HG03066 (cell line): ENCODE results near the gene EPS8L1.
"Not testable (repeated sequence)": the region's sequence is repeated elsewhere in the genome, so short reads cannot be mapped to it uniquely, and the experiment has no call there.

ENCODE experiments used
- ATAC-seq: cut with Tn5 transposase; IDR thresholded peaks from one replicate; pipeline ENCODE4 v1.9.1; 2021; ENCODE audit warnings: low read depth; ENCODE audit not compliant: unreplicated experiment

Gene EPS8L1

DNA sequence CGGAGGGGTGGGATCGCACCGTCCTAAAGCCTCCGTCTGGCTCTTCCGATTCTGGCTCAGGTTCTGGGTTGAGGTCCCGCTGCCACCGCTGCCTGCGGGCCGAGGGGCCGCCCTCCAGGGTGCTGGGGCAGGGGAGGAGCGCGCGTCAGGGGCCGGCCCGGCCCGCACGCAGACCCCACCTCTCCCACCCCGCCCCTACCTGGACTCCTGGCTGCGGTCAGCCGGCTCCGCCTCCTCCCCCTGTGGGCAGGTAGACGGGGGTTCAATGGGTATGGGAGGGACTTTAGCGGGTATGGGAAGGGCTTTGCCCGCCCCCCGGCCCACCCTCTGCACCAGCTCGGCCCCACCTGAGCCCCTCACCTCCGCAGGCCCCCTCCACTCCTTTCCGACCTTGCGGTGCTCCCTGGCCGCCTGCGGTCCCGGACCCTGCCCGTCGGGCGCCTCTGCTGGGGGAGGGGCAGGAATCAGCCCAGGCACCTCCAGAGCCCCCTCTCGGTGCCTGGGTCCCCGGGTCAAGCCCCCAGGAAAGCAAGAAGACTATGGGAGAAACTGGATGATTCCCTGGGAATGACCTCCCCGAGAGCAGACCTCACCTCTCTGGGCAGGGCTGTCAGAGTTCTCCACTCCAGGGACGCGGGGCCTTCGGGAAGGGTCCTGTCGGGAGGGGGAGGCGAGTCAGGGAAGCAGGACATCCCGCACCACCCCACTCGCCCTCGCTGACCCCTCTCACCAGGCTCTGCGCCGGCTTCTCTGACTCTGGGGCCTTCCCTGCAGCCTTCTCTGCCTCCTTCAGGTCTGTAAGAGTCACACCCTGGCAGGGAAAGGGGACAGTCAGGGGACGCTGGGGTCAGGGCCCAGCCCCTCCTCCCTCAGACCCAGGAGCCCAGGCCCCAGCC, 17.0 kb downstream of the EPS8L1 start:
- no peak for ATAC-seq

DNA sequence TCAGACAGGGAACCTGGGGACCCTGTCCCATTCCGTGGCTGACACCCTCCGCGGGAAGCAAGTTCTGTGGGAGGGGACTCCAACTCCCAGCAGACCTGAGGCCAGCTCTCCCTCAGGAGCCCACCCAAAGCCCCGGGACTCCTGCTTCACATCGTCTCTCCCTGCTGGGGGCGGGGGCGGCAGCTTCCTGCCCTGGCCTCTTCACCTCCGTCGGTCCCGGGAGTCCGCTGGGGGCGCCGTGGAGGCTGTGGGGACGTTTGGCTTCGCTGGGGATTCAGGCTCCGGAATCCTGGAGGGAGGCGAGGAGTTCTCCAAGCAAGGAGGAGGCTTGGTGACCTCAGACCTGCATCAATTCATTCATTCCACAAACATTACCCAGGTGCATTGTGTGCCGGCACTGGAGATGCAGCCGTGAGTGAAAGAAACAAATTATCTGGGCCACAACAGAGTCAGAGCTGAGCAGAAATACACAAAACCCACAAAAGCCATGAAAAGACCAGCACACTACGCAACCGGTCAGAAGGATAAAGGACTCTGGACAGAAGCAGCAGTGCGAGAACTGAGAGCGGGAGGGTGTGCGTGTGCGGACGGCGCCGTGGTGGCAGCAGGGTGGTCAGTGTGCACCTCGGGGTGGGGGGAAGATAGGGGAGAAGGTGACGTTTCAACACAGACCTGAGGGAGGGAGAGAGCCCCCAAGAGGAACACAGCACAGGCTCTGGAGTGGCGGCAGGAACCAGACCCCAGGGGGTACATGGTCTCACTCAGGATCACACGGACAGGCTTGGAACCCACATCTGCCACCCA, 19.0 kb downstream of the EPS8L1 start:
- ATAC-seq, result no peak

DNA sequence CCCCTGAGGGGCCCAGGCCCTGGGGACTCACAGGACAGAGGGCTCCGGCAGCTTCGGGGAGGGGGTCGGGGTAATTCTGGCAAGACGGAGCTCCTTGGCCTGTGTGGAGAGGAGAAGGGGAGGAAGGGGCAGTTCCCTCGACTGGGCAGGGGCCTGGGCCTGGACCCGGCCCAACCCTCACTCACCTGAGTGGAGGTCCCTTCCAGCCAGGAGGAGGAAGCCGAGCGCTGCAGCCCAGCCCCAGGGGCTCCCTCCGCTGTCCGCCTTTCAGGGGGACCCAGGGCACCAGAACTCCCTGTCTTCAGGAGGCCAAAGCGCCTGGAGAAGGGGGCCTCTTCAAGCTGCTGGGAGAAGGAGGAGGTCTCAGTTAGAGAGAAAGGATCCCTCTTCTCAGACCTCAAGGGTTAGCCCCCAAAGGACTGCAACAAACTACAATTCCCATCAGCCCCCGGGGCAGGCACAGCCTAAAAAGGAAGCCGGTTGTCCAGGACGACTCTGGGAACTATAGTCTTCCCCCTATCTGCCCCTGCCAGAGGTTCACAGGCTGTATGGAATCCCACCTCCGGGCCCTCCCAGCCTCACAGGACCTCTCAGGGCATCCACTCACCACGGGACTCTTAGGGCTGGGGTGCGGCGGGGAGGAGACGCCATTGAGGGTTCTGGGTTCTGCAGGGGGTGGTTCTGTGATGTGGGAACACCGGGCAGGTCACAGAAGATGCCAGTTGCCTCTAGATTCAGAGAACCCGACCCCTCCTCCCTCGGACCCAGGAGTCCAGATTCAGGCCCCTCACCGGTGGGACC, 19.8 kb downstream of the EPS8L1 start:
- no peak for ATAC-seq

DNA sequence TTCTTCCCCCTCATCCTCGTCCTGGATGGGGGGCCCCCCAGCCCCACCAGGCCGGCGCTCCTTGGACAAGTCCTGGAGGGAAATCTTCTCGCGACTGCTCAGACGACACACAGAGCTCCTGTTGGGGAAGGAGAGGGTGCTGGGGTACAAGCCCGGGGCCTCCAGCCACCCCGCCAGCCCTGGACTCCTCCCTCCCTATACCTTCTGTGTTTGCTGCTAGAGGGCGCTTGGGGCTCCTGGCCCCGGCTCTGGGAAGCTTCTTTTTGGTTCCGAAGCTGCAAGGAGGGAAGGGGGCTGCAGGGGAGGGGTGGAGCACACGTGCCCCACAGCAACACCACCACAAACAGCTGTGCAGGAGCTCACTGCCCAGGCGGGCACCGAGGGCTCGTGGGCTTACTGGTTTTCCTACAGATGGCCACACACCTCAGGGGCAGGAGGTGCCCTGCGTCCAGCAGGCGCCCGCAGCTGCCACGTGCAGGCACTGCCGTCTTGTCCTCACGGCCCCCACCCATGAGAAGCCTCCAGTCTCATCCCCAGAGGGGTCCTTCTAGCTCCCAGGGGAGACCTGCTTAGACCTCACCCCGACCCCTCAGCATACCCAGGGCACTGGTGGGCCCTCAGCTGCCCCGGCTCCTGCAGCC, 20.5 kb downstream of the EPS8L1 start:
- no peak for ATAC-seq

DNA sequence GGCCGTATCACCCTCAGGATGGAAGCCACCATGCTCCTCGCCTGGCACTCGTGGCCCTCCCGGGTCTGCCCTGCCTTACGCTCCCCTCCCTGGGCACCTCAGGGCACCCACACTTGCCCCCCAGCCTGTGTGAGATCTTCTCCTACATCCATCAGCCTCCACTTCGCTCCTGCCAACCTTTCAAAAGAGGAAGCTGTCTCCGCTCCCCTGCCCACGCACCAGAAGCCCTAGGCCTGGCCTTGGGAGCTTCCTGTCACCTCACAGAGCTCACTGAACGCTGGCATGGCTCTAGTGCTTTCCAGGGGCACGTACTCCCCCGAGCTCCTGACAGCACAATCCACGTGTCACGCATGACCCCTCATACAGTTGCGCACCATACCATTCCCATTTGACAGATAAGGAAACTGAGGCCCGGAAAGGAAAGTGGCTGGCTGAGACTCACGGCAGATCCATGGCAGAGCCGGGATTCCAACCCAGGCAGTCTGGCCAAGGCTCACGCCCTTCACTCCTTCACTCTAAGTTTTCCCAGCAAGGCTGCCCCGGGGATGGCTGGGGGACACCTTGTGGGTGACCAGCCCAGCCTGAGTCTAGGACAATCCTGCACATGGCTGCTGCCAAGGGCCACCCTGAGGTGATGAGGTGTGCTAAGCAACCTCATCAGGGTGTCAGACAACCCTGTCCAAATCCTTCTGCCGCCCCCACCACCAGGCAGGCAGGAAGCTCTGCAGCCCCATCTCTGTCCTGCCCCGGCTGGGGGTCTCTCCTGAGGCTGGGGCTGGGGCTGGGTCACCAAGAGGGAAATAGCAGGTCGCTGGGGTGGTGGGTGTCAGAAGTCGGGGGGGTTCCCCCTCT, 22.4 kb downstream of the EPS8L1 start:
- no peak for ATAC-seq

DNA sequence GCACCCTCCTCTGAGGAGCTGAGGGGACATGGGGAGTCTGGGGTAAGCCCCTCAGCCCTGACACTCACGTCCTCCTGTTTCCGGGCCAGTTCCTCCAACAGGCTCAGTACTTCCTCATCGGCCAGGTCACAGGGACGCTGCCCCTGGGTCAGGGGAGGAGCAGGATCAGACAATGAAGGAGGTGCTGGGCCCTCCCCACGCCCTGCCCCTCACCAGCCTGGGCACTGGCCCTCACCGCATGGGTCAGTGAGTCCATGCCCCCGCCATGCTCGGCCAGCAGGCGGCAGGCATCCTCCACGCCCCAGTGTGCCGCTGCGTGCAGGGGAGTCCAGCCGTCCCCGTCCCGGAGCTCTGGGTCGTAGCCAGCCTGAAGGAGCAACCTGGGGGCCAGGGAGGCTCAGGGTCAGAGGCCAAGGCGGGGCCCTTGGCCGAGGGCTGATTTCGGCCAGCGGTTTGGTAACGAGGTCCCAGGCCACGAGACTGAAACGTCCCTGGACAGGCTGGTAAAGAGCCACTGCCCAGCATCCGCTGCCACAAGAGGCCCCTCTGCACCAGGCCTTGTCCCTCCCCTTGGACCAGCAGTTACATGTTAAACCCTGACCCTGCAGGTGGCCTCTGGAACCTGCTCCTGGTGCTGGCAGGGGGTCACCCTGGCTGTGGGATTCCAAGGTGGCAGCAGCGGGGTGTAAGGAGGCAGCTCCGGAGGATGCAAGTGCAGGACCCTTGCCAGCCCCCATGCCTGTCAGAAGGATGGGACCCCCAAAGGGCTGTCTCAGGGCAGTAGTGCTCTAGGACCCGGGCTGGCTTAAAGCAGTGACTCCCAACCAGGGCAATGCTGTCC, 23.3 kb downstream of the EPS8L1 start:
- no peak for ATAC-seq

DNA sequence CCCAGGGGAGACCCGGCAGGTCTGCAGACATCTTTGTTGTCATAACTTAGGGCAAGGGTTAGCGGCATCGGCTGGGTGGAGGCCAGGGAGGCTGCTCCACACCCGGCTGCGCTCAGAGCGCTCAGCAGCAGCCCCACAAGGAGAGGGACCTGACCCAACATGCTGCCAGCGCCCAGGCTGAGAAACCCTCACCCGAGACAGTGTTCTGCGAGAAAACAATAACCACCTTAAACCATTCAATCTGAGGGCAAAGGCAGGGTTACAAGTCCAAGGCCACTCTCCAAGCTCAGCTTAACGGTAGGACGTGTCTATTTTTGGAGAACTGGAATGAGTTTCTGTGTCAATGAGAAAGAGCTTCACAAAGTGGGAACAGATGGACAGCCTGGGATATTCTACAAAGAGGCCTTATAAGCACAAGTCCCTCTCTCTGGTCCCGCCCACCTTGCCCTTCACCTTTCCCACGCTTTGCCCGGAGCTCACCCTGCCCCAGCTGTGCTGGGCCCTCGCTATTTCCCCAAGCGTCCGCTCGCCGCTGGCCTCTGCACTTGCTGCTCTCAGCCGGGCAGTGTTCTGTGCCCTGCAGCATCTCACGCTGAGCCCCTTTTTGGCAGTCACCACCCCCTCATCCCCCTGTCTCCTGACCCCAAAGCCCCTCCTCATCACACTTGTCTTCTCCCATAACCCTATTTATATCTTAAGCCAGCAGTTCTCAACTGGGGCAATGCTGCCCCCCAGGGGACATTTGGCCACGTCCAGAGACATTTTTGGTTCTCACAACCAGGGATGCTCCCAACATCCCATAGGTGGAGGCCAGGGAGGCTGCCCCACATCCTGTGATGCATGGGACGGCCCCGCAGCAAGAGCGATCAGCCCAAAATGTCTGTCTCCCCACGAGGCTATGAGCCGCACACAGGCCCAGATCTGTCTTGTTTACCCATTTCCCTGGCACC, 24.2 kb downstream of the EPS8L1 start:
- ATAC-seq, result no peak

DNA sequence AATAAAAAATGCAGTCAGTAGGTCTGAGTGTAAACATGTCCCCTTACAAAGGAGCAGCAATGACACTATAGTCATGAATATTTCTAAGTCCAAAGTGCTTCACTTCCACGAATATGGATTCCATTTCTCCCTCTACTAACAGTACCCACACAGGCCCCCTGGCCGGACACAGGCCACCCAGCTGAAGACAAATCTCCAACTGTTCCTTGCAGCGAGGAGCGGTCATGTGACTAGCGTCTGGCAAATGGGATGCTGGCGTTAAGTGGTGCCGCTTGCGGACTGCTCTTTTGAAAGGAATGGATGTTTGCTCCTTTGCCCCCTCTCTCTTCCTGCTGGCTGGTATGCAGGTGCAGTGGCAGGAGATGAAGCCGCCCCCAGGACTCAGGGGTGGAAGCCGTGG, 25.6 kb downstream of the EPS8L1 start:
- ATAC-seq, result no peak

DNA sequence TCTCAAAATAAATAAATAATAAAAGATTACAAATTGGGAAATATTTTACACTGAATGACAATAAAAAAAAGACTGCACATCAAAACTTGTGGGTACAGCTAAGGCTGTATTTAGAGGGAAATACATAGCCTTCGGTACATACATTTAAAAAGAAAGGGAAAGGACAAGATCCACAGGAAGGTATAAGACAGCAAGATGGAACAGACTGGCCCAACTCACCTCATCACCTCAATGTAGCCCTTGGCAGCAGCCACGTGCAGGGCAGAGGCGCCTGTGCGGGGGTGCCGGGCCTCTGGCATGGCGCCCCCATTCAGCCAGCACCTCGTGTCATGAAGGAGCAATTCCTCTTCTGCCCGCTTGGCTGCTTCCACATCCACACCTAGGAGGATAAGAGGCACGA, 27.5 kb downstream of the EPS8L1 start:
- no peak for ATAC-seq

DNA sequence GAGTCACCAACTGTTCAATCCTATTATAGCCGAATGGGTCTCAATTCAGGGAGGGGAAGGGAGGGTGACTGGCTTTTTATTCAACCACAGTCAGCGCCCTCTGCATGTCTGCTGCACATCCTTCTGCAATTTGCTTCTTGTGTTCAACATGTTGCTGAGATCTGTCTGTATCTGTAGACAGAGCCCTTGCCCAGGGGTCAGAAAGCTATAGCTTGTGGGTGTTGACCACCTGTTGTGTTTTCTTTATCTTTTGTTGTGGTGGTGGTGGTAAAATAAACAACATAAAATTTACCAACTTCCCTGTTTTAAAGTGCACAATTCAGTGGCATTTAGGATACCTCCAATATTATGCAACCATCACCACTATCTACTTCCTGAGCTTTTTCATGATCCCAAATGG, 29.6 kb downstream of the EPS8L1 start:
- ATAC-seq, result no peak

DNA sequence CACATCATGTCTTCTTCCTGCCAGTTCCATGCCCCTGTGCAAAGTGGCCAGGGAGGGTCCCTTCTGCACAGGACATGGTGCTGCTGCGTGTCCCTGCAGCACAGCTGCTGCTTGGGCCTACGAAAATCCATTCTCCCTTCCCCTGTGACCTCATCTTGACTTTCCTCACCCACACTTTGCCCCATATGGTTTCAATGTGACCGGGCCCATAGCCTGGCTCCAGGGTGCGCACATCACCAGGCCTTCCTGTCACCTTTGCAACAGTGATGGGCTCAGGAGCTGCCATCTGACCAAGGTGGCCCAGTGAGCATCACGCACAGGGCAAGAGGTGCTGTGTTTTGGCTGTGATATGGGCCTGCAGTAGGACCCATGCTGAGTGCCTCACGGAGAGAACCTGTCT, 30.9 kb downstream of the EPS8L1 start:
- no peak for ATAC-seq

DNA sequence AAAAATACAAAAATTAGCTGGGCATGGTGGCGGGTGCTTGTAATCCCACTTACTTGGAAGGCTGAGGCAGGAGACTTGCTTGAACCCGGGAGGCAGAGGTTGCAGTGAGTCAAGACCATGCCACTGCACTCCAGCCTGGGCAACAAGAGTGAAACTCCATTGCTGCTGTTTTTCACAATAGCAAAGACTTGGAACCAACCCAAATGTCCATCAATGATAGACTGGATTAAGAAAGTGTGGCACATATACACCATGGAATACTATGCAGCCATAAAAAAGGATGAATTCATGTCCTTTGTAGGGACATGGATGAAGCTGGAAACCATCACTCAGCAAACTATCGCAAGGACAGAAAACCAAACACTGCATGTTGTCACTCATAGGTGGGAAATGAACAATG, 31.6 kb downstream of the EPS8L1 start:
- ATAC-seq, result not testable (repeated sequence)

DNA sequence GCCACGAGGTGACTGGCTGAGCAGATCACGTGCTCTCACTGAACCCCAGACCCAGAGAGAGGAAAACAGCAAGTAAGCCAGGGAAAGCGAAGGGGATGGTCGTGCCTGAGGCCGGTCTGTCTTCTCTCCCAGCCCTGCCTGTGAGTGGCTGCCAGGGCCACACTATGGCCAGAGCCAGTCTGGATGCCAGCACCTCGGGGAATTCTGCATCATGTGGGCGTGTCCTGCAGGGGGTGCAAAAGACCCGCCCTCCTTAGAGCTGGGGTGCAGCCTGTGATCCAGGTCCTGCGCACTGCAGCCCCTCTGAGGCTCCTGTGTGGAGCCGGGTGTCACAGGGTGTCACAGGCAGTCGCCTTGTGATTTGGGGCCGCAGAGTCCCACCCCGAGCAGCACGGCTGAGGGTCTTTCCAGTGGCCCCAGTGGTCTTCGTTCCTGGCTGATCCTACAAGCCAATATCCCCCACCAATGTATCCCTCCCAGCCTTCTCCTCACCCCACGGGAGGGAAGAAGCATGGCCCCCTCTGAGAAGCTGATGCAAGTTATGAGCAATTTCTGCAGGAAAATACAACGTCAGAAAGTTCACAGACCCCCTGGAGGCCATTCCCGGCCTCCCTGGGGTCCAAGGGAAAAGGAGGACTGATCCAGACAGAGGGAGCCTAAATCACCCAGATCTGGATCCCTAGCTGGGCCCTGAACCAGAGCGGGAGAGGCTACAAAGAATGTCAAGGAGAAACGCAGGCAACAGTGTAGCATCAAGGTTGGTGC, 34.0 kb downstream of the EPS8L1 start:
- ATAC-seq, result no peak

DNA sequence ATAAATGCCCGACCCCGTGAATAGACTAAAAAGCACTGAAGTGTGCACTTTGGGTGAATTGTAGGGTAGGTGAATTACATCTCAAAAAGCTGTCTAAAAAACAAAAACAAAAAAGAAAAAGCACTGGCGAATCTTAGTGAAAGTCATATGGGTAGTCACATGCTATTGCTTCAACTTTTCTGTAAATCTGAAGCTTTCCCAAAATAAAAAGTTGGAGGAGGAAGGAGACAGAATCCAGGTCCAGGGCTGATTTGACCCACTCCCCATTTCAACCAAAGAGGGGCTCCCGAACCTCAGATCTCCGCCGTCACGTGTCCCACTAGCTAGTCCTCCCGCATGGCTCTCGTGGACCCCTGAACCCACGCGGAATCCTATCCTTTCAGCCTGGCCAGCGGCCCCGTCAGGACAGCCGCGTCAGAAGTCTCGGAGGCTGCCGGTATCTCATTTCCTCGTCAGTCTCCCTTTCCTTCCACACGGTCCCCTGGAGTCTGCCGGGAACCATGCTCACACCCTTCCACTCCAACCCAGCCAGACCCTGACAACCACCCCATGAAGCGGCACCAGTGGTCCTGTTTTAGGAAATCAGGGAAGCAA, 35.7 kb downstream of the EPS8L1 start:
- no peak for ATAC-seq

DNA sequence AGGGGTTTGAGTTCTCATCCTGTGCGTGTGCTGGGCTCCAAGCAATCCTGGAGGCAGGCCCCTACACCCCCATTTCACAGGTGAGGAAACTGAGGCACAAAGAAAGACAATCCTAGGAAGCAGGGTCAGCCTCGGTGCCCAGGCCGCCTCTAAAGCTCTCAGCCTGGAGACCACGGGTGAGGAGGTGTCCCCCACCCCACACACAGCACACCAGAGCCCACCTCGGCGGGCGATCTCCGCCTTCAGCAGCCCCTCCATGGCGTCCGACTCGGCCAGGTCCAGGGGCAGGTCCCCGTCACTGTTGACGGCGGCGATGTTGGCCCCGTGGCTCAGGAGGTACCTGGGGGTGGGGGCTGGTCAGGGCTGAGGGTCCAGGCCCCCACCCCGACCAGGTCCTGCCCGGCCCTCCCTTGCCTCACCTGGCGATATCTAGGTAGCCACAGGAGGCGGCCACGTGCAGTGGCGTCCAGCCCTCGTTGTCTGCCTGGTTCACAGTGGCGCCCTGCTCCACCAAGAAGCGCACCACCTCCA, 36.6 kb downstream of the EPS8L1 start:
- no peak for ATAC-seq
